Lower lobe of right lung (tissue), 2 donors: ENCODE measurements around the gene SLC25A5. TPM values are rescaled to one million over a fixed set of nuclear protein-coding genes. Genes with fewer than 3 reads are reported as not detected.
"Not testable (repeated sequence)": the region's sequence is repeated elsewhere in the genome, so short reads cannot be mapped to it uniquely, and the experiment has no call there.

ENCODE experiments used
- ATAC-seq, 2 donors: fragments of 200-7000 bp; cut with Tn5 transposase; one replicate each; pipeline ENCODE4 v1.9.1; 2020 to 2022; ENCODE audit warnings: mild to moderate bottlenecking in 2 of 2, moderate library complexity in 2 of 2
- DNase-seq: peaks from one replicate; pipeline ENCODE4 v3.0.0-alpha.2; 2020
- H3K27ac ChIP-seq: fragments of 200-600 bp; one replicate; pipeline ENCODE4 v1.8.0; 2022
- H3K27me3 ChIP-seq: fragments of 200-600 bp; one replicate; pipeline ENCODE4 v1.8.0; 2022; ENCODE audit warnings: low read depth
- H3K36me3 ChIP-seq: fragments of 200-600 bp; one replicate; pipeline ENCODE4 v1.8.0; 2022; ENCODE audit warnings: mild to moderate bottlenecking
- H3K4me1 ChIP-seq: fragments of 200-600 bp; one replicate; pipeline ENCODE4 v1.8.0; 2022
- H3K4me3 ChIP-seq: fragments of 200-600 bp; one replicate; pipeline ENCODE4 v1.8.0; 2022; ENCODE audit warnings: mild to moderate bottlenecking
- H3K9me3 ChIP-seq: fragments of 200-600 bp; one replicate; pipeline ENCODE4 v1.8.0; 2022
- intact Hi-C: fragments of 100-400 bp; cut with DNase I; formaldehyde crosslinking; loops from one replicate; pipeline ENCODE4 v1.11.0; 2022
- total RNA-seq: library from RNA; stranded (reverse); fragmentation: NEBNext Ultra II Directional; extraction: Animal tissue kit (Norgen Biotek cat#: 25700); gene quantifications from one replicate; pipeline ENCODE4 v1.2.1, GENCODE V29; 2021
- TF ChIP-seq, protein P1 (sequence below): fragments of 200-600 bp; IDR thresholded peaks from one replicate; pipeline ENCODE4 v1.8.0; 2022; ENCODE audit warnings: antibody characterized with exemption, mild to moderate bottlenecking
- donor health status: DM: no; HTN: yes; CAD: no; lungs with severe emphysema.

SLC25A5 gene
- total RNA-seq, 1 donor from 2014 or later: 334 TPM

DNA sequence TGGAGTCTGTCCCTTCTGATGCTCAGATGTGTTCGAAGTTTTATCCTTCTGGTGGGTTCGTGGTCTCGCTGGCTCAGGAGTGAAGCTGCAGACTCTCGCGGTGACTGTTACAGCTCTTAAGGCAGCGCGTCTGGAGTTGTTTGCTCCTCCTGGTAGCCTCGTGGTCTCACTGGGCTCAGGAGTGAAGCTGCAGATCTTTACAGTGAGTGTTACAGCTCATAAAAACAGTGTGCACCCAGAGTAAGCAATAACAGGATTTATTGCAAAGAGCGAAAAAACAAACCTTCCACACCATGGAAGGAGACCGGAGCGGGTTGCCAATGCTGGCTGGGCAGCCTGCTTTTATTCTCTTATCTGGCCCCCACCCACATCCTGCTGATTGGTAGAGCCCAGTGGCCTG is 18.5 kb downstream of the SLC25A5 start:
- H3K27me3 ChIP-seq: no peaks in the 10 kb centered on the region
- H3K4me1 ChIP-seq: no peaks in the 10 kb centered on the region
- TF ChIP-seq, protein P1, sequence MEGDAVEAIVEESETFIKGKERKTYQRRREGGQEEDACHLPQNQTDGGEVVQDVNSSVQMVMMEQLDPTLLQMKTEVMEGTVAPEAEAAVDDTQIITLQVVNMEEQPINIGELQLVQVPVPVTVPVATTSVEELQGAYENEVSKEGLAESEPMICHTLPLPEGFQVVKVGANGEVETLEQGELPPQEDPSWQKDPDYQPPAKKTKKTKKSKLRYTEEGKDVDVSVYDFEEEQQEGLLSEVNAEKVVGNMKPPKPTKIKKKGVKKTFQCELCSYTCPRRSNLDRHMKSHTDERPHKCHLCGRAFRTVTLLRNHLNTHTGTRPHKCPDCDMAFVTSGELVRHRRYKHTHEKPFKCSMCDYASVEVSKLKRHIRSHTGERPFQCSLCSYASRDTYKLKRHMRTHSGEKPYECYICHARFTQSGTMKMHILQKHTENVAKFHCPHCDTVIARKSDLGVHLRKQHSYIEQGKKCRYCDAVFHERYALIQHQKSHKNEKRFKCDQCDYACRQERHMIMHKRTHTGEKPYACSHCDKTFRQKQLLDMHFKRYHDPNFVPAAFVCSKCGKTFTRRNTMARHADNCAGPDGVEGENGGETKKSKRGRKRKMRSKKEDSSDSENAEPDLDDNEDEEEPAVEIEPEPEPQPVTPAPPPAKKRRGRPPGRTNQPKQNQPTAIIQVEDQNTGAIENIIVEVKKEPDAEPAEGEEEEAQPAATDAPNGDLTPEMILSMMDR: no peak
- no peaks in the 10 kb centered on the region for H3K36me3 ChIP-seq
- no peak overlapping the region for H3K27ac ChIP-seq
- H3K9me3 ChIP-seq: no peaks in the 10 kb centered on the region
- DNase-seq (no peak), ATAC-seq (no peak)
- intact Hi-C loops: no loop called here
- no peak overlapping the region for H3K4me3 ChIP-seq

DNA sequence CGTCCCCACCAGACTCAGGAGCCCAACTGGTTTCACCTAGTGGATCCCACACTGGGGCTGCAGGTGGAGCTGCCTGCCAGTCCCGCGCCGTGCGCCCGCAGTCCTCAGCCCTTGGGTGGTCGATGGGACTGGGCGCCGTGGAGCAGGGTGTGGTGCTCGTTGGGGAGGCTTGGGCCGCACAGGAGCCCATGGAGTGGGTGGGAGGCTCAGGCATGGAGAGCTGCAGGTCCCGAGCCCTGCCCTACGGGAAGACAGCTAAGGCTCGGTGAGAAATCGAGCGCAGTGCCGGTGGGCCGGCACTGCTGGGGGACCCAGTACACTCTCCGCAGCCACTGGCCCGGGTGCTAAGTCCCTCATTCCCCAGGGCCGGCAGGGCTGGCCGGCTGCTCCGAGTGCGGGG is 19.5 kb downstream of the SLC25A5 start:
- DNase-seq, H3K4me3 ChIP-seq, H3K4me1 ChIP-seq, H3K27ac ChIP-seq, intact Hi-C loops, ATAC-seq, H3K9me3 ChIP-seq, H3K27me3 ChIP-seq, H3K36me3 ChIP-seq: not testable (repeated sequence)

DNA sequence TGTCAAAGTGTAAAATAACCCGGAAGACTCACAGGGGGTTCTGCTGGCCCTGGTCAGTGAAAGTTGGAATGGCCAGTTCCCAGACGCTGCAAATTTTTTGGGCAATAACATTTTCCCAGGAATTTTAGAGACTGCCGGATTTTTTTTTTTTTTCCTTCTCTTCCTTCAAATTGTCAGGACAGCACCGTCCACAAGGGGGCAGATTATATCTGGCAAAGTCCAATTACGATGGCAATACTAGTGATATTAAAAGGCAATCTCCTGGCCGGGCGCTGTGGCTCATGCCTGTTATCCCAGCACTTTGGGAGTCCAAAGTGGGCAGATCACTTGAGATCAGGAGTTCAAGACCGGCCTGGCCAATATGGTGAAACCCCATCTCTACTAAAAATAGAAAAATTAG is 20.5 kb downstream of the SLC25A5 start:
- no peaks in the 10 kb centered on the region for H3K4me1 ChIP-seq
- TF ChIP-seq, protein P1: peak; percentile 54
- intact Hi-C loops: no loop called here
- no peaks in the 10 kb centered on the region for H3K9me3 ChIP-seq
- H3K36me3 ChIP-seq: no peaks in the 10 kb centered on the region
- peak; percentile 47 for DNase-seq
- no peak overlapping the region for H3K4me3 ChIP-seq
- no peaks in the 10 kb centered on the region for H3K27me3 ChIP-seq
- ATAC-seq: peak; percentile 63 to 68
- H3K27ac ChIP-seq: no peak overlapping the region

DNA sequence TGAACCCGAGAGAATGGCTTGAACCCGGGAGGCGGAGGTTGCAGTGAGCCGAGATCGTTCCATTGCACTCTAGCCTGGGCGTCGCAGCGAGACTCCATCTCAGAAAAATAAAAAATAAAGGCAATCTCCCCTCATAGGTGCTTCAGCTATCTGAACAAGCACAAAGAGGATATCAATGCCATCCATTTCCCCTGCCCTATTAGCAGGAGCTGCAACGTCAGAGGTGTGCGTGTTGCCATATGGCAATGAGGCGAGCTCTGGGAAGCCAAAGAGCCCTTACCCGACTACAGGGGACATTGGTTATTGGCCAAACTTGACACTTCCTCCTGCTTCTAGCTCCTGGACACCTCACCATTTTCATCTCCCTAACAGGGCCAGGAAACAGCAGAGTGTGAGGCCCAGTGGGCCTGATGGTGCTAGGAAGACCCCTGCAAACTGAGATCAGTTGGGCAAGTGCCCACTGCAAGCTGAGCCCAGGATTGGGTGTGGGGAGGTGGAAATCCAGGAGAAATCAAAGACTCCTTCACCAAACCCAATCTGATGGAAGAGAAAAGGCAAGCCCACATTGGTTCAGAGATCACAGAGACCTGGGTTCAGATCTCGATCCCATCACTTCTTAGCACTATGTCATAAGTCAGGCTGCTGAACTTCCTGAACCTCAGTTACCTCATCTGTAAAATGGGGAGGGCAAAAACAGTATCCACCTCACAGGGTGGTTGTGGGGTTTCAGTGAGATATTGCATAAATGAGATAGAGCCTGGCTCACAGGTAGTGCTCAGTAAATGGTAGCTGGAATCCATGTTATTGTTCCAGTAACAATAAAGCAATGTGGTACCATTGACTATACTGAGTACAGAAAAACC is 21.2 kb downstream of the SLC25A5 start:
- no peaks in the 10 kb centered on the region for H3K36me3 ChIP-seq
- H3K4me3 ChIP-seq: no peak overlapping the region
- no peak for DNase-seq
- no peak overlapping the region for H3K27ac ChIP-seq
- intact Hi-C loops: no loop called here
- H3K4me1 ChIP-seq: no peaks in the 10 kb centered on the region
- no peak for ATAC-seq
- H3K9me3 ChIP-seq: no peaks in the 10 kb centered on the region
- H3K27me3 ChIP-seq: no peaks in the 10 kb centered on the region
- TF ChIP-seq, protein P1: no peak

DNA sequence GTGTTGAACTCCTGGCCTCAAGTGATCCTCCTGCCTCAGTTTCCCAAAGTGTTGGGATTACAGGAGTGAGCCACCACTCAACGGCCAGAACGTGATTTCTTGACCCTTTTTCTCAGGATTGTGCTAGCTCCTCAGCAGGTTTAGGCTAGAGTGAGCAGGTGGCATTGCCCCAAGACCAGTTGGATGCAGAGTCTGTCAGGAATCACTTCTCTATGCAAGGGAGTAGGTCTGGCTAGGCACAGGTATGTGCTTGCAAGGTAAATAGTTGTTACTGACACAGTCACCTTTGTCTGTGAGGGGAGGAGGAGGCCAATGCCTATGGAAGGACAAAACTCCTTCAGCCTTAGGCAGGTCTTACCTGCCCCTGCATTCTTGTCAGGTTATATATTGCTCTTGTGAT is 24.2 kb downstream of the SLC25A5 start:
- Histone ChIP-seq H3K27ac (no peak overlapping the region), H3K9me3 (no peaks in the 10 kb centered on the region), H3K4me3 (no peak overlapping the region), H3K36me3 (no peaks in the 10 kb centered on the region), H3K27me3 (no peaks in the 10 kb centered on the region), H3K4me1 (no peaks in the 10 kb centered on the region)
- intact Hi-C loops: no loop called here
- no peak for DNase-seq
- no peak for ATAC-seq
- TF ChIP-seq, protein P1: no peak

DNA sequence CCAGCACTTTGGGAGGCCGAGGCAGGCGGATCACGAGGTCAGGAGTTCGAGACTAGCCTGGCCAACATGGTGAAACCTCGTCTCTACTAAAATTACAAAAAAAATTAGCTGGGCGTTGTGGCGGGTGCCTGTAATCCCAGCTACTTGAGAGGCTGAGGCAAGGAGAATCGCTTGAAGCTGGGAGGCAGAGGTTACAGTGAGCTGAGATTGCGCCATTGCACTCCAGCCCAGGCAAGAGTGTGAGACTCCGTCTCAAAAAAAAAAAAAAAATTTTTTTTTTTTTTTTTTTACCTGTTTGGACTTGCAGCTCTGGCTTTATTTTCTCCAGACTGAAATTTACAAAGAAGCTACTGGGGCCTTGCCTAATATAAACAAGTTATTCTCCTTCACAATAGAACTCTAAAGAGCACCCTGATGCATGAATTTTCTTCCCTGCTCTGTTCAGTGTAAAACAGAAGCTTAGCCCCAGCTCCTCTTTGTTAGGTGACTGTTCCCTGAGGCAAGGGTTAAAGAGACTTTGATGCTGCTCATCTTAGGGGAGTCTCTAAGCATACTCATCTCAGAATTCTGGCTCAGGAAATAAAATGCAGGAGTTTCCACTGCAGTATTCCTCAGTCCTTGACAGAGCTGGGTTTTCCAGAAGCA is 25.7 kb downstream of the SLC25A5 start:
- intact Hi-C loops: not testable (repeated sequence)
- H3K27ac ChIP-seq: peak overlapping the region; percentile 53

More for the DNA sequence above, 25.7 kb downstream of the SLC25A5 start:
- peak in 1 of 2 donors; percentile 28 for ATAC-seq
- DNase-seq: peak; percentile 62
- not testable (repeated sequence) for H3K27me3 ChIP-seq, H3K36me3 ChIP-seq, H3K4me1 ChIP-seq, H3K4me3 ChIP-seq, H3K9me3 ChIP-seq
